ENCODE results near the gene TSC2. TPM values are rescaled to one million over a fixed set of nuclear protein-coding genes. Genes with fewer than 3 reads are reported as not detected.
"Not testable (repeated sequence)": the region's sequence is repeated elsewhere in the genome, so short reads cannot be mapped to it uniquely, and the experiment has no call there.

Gene TSC2
- polyA plus RNA-seq, 1 donor = 85.9 TPM

DNA sequence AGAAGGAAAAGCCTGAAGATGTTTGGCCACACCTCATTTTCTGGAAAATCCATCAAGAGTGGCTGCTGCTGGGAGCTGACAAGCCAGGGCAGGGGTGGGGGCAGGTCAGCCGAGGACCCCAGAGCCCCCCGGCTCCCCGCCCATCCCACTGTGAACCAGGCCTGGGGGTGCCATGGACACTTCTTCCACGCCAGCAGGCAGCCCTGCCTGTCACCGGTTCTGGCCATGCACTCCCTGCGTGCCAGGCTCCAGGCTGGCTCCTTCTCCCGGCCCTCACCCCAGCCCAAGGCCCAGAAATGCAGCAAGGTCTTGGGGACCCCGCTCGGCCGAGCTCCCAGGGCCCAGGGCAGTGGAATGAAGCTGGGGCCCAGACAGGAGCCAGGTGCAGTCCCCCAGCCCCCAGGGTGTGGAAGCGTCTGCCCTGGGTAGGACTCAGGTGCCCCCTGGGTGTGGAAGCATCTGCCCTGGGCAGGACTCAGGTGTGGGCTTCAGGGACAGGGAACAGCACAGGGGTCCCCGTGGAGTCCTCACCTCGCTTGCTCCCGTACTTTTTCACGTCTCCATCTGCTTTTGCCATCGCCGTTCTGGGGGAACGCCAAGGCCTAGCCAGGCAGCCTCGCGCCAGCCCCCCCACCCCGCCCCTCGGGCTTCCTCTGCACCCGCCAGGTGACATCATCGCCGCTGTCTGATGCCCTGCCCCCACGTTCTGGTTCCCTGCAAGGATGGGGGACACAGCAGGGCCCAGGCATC, 75.3 kb downstream of the TSC2 start:
- Histone ChIP-seq H3K27ac (ENCODE audit: low read length) (peak overlapping the region; percentile 90), H3K4me1 (ENCODE audit: control insufficient read depth, insufficient read depth, low read length) (peaks cover 36% of the 10 kb centered on the region)
- DNase-seq; H3K4me3 ChIP-seq (ENCODE audit: low read length); H3K9me3 ChIP-seq (ENCODE audit: control insufficient read depth, low read depth, low read length); H3K27me3 ChIP-seq (ENCODE audit: control insufficient read depth, insufficient read depth, low read length); H3K36me3 ChIP-seq (ENCODE audit: control insufficient read depth, insufficient read depth, low read length): not testable (repeated sequence)
- no CpG with 5 or more reads among the region's 26 CpGs for WGBS (ENCODE audit: insufficient coverage, low lambda C conversion rate)

DNA sequence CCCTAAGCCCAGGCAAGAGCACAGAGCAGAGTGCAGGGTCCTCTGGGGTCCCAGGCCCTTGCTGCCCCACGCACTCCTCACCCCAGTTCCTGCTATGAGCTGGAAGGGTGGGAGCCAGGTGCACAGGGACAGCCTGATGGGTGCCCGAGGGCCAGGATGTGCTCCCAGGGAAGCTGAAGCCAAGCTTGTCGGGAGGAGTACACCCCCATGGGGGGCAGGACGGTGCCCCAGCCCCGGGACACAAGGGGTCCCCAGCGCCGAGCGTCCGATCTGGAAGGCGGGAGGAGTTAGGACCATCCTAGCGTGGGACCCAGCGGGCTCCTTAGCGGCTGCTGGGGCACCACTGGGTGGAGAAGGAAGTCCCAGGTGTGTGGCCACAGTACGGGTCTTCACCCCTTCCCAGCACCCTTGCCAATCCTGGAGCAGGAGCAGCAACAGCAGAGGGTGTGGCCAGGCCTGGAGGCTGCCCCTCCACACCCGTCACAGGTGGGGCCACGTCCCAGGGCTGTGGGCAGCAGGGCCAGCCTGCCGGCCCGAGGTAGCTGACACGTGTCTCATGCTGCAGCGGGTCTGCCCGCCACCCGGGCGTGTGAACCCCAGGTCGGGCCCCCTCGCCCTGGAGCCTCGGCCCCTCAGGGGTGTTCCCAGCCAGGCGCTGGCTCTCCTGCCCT, 76.1 kb downstream of the TSC2 start:
- Histone ChIP-seq H3K4me1 (ENCODE audit: control insufficient read depth, insufficient read depth, low read length) (peaks cover 39% of the 10 kb centered on the region), H3K27ac (ENCODE audit: low read length) (peak overlapping the region; percentile 90)
- DNase-seq; H3K36me3 ChIP-seq (ENCODE audit: control insufficient read depth, insufficient read depth, low read length); H3K27me3 ChIP-seq (ENCODE audit: control insufficient read depth, insufficient read depth, low read length); H3K9me3 ChIP-seq (ENCODE audit: control insufficient read depth, low read depth, low read length); H3K4me3 ChIP-seq (ENCODE audit: low read length): not testable (repeated sequence)
- WGBS (ENCODE audit: insufficient coverage, low lambda C conversion rate) = no CpG with 5 or more reads among the region's 27 CpGs

DNA sequence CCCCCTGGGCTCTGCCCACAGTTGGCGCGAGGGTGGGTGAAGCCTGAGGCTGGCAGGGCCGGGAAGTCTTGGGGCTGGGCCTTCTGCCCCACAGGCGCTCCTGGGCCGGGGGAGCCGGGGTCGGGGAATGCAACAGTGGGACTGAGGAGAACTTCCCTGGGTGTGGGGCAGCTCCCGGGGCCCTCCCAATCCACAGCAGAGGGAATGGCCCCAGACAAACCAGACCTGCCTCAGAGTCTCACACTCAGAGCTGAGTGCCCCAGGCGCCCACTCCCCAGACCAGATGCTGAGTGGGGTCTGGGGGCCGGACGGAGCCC, 76.5 kb downstream of the TSC2 start:
- H3K4me1 ChIP-seq (ENCODE audit: control insufficient read depth, insufficient read depth, low read length) = peaks cover 42% of the 10 kb centered on the region
- not testable (repeated sequence) for DNase-seq; H3K4me3 ChIP-seq (ENCODE audit: low read length); H3K27me3 ChIP-seq (ENCODE audit: control insufficient read depth, insufficient read depth, low read length); H3K36me3 ChIP-seq (ENCODE audit: control insufficient read depth, insufficient read depth, low read length); H3K9me3 ChIP-seq (ENCODE audit: control insufficient read depth, low read depth, low read length)
- no CpG with 5 or more reads among the region's 11 CpGs for WGBS (ENCODE audit: insufficient coverage, low lambda C conversion rate)
- peak overlapping the region; percentile 90 for H3K27ac ChIP-seq (ENCODE audit: low read length)

DNA sequence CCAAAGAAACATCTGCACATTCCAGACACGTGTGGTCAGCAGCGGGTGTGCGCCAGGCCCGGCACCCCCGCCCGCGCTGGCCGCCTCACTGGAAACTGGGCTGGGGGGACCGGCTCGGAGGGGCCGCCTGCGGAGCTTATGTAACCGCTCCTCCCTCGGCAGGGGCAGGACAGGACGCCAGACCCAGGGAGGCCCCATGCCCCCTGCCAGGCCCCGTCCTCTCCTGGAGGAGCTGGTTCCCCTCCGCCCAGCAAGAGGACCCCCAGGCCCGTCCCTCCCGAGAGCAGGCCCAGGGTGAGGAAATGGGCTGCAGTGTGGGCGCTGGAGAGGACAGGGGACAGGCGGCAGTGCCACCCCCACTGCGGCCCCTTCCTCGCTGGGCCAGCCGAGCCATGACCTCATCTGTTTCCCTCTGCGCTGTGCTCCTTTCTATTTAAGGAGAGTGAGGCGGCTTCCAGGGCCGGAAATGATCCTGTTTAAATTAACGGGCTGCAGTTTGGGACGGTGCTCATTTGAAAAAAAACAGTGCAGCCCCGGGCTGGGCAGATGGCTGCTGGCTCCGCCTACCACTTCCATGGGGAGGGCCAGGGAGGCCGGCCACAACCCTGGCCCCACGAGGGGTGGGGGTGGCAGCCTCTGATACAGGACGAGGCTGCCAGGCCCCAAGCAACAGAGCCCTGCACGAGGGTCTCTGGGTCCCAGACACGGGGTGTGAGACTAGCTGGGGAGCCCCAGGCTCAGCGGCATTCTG, 77.1 kb downstream of the TSC2 start:
- peaks cover 42% of the 10 kb centered on the region for H3K4me1 ChIP-seq (ENCODE audit: control insufficient read depth, insufficient read depth, low read length)
- H3K27me3 ChIP-seq (ENCODE audit: control insufficient read depth, insufficient read depth, low read length); H3K36me3 ChIP-seq (ENCODE audit: control insufficient read depth, insufficient read depth, low read length); H3K4me3 ChIP-seq (ENCODE audit: low read length); H3K9me3 ChIP-seq (ENCODE audit: control insufficient read depth, low read depth, low read length): not testable (repeated sequence)
- peak overlapping the region; percentile 90 for H3K27ac ChIP-seq (ENCODE audit: low read length)
- peak; percentile 34 to 60 for DNase-seq
- WGBS (ENCODE audit: insufficient coverage, low lambda C conversion rate) = no CpG with 5 or more reads among the region's 37 CpGs

DNA sequence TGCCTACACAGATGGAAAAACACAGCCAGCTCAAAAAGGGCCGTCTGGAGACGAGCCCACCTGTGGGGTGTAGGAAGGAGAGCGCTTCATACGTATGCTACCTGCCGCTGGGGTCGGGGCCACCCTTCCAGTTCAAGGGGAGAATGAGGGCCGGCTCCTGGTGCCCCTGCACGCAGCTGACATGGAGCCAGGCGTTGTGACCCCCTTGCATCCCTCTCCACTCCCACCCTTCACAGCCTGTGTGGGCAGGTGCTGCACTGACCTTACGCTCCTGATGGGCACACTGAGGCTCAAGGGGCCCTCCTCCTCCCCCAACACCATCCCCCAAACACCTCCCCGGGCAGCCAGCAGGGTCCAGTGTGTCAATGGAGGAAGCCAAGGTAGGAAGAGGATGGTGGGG, 77.8 kb downstream of the TSC2 start:
- Histone ChIP-seq H3K4me1 (ENCODE audit: control insufficient read depth, insufficient read depth, low read length) (peaks cover 42% of the 10 kb centered on the region), H3K27ac (ENCODE audit: low read length) (peak overlapping the region; percentile 90)
- H3K4me3 ChIP-seq (ENCODE audit: low read length); H3K36me3 ChIP-seq (ENCODE audit: control insufficient read depth, insufficient read depth, low read length); DNase-seq; H3K27me3 ChIP-seq (ENCODE audit: control insufficient read depth, insufficient read depth, low read length); H3K9me3 ChIP-seq (ENCODE audit: control insufficient read depth, low read depth, low read length): not testable (repeated sequence)
- WGBS (ENCODE audit: insufficient coverage, low lambda C conversion rate) = no CpG with 5 or more reads among the region's 11 CpGs

DNA sequence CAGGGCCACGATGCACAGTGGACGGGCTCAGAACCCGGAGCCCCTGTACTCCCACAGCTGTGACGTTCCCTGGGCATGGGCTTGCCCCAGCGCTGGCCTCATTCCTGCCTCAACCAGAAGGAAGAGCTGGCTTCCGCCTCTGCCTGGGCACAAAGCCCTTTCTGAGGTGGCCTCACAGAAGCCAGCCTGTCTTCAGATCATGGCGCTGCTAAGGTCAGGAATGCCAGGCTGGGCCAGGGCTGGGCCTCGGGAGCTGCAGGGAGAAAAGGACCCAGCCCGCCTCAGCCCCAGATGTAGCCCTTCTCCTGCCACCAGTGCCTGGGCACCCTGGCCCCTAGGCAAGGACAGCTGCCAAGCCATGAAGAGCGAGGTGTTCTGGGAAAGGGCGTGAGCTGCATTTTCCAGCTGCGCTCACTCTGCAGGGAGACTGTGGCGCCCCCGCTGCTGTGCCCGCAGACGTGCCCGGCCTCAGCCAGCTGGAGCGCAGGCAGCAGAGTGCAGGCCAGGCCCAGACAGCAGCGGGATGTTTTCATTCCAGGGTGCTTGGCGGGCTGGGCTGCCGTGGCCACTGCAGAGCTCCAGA, 78.5 kb downstream of the TSC2 start:
- not testable (repeated sequence) for DNase-seq

DNA sequence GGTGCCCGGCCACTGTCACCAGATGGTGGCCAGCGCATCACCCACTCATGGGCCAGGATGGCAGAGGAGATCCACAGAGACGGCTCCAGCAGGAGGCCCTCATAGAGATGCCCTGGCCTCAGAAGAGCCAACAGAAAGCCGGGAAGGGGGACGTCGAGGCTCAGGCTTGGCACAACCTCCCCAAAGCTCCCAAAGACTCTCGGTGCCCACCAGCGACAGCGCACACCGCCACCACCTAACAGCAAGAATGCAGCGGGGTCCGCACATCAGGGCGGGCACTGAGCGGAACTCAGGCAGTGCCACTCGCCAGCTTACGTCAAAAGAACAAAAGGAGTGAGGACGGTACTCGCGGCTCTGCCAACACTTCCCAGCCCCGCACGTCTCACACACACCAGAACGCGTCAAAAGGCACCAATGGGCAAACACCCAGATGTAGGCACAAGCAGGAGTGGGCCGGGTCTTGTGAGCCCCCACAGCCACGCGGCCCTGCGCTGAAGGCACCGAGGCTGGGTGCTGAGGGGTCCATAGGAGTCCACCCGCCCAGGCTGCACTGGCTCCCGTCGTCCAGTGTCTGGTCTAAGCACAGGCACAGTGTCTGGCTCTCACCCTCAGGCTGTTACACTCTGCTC, 79.3 kb downstream of the TSC2 start:
- peaks cover 42% of the 10 kb centered on the region for H3K4me1 ChIP-seq (ENCODE audit: control insufficient read depth, insufficient read depth, low read length)
- not testable (repeated sequence) for H3K9me3 ChIP-seq (ENCODE audit: control insufficient read depth, low read depth, low read length); H3K36me3 ChIP-seq (ENCODE audit: control insufficient read depth, insufficient read depth, low read length); DNase-seq; H3K27me3 ChIP-seq (ENCODE audit: control insufficient read depth, insufficient read depth, low read length); H3K4me3 ChIP-seq (ENCODE audit: low read length)
- peak overlapping the region; percentile 90 for H3K27ac ChIP-seq (ENCODE audit: low read length)
- WGBS (ENCODE audit: insufficient coverage, low lambda C conversion rate) = no CpG with 5 or more reads among the region's 31 CpGs

More for the DNA sequence above, 78.5 kb downstream of the TSC2 start:
- Histone ChIP-seq H3K27ac (ENCODE audit: low read length) (peak overlapping the region; percentile 90), H3K4me1 (ENCODE audit: control insufficient read depth, insufficient read depth, low read length) (peaks cover 42% of the 10 kb centered on the region)
- H3K27me3 ChIP-seq (ENCODE audit: control insufficient read depth, insufficient read depth, low read length); H3K9me3 ChIP-seq (ENCODE audit: control insufficient read depth, low read depth, low read length); H3K4me3 ChIP-seq (ENCODE audit: low read length); H3K36me3 ChIP-seq (ENCODE audit: control insufficient read depth, insufficient read depth, low read length): not testable (repeated sequence)
- WGBS (ENCODE audit: insufficient coverage, low lambda C conversion rate) = no CpG with 5 or more reads among the region's 21 CpGs

DNA sequence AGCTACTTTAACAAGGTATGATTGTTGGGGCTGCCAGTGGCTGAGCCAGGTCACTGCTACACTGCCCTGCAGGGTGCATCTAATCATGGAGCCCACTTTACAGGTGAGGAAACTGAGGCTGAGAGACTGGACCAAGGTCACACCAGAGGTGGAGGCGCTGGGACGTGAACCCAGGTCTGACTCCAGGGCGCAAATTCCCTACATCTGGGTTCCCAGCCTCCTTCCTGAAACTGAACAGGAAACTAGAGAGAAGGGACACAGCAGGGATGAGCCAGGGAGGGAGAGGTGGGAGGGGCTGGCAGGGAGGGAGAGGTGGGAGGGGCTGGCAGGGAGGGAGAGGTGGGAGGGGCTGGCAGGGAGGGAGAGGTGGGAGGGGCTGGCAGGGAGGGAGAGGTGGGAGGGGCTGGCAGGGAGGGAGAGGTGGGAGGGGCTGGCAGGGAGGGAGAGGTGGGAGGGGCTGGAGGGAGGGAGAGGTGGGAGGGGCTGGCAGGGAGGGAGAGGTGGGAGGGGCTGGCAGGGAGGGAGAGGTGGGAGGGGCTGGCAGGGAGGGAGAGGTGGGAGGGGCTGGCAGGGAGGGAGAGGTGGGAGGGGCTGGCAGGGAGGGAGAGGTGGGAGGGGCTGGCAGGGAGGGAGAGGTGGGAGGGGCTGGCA, 80.0 kb downstream of the TSC2 start:
- H3K4me3 ChIP-seq (ENCODE audit: low read length); H3K36me3 ChIP-seq (ENCODE audit: control insufficient read depth, insufficient read depth, low read length); H3K9me3 ChIP-seq (ENCODE audit: control insufficient read depth, low read depth, low read length); H3K27me3 ChIP-seq (ENCODE audit: control insufficient read depth, insufficient read depth, low read length): not testable (repeated sequence)
- no CpG with 5 or more reads among the region's 3 CpGs for WGBS (ENCODE audit: insufficient coverage, low lambda C conversion rate)
- peak; percentile 59 to 61 for DNase-seq
- Histone ChIP-seq H3K4me1 (ENCODE audit: control insufficient read depth, insufficient read depth, low read length) (peaks cover 39% of the 10 kb centered on the region), H3K27ac (ENCODE audit: low read length) (peak overlapping the region; percentile 90)

DNA sequence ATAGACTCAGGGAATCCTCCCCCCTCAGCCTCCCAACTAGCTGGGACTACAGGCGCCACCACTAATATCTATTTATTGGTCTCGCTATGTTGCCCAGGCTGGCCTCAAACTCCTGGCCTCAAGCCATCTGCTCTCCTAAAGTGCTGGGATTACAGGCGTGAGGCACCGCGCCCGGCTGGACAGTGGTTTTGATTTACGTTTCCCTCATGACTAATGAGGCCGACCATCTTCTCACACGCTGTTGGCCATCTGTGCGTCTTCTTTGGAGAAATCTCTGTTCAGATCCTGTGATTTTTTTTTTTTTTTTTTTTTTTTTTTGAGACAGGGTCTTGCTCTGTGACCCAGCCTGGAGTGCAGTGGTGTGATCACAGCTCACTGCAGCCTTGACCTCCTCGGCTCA, 81.5 kb downstream of the TSC2 start:
- WGBS (ENCODE audit: insufficient coverage, low lambda C conversion rate) = no CpG with 5 or more reads among the region's 11 CpGs
- not testable (repeated sequence) for DNase-seq; H3K36me3 ChIP-seq (ENCODE audit: control insufficient read depth, insufficient read depth, low read length); H3K4me3 ChIP-seq (ENCODE audit: low read length); H3K9me3 ChIP-seq (ENCODE audit: control insufficient read depth, low read depth, low read length); H3K27me3 ChIP-seq (ENCODE audit: control insufficient read depth, insufficient read depth, low read length); H3K27ac ChIP-seq (ENCODE audit: low read length)
- peaks cover 34% of the 10 kb centered on the region for H3K4me1 ChIP-seq (ENCODE audit: control insufficient read depth, insufficient read depth, low read length)

Data from large intestine (tissue), 3 donors.